HFF-Myc (cell line): ENCODE results near the gene LENEP.
"Not testable (repeated sequence)": the region's sequence is repeated elsewhere in the genome, so short reads cannot be mapped to it uniquely, and the experiment has no call there.

Source experiments
- DNase-seq: peaks from one replicate; pipeline ENCODE4 v3.0.0-alpha.2; 2011; ENCODE audit warnings: low read depth; ENCODE audit errors: extremely low read depth
- H3K4me3 ChIP-seq: replicated peaks from 2 replicates; pipeline ENCODE4 v1.5.1; 2011; ENCODE audit warnings: low read depth, mild to moderate bottlenecking, control low read depth, low read length
- CTCF ChIP-seq: IDR thresholded peaks from 2 replicates; pipeline ENCODE4 v1.5.1; 2012; ENCODE audit warnings: mild to moderate bottlenecking, low read depth, low read length, control low read depth; ENCODE audit errors: missing control alignments

LENEP gene

GRCh38 chr1:154978360-154978759 is 15.0 kb upstream of the LENEP start:
- no peak for DNase-seq
- no peak overlapping the region for H3K4me3 ChIP-seq
- no peak for TF ChIP-seq CTCF

GRCh38 chr1:154982341-154982740 is 11.0 kb upstream of the LENEP start:
- TF ChIP-seq CTCF = no peak
- DNase-seq = no peak
- peak overlapping the region; percentile 94 for H3K4me3 ChIP-seq

GRCh38 chr1:154982897-154983648 is 10.3 kb upstream of the LENEP start, which contains the start of gene FLAD1:
FLAD1 (plus strand) TSS chr1:154983344; CDS start chr1:154983695, 351 bp downstream.
- H3K4me3 ChIP-seq = peak within 1 kb of the TSS; percentile 94
- TF ChIP-seq CTCF = no peak
- peak; percentile 100 for DNase-seq

- no peak for TF ChIP-seq CTCF
- H3K4me3 ChIP-seq = peak overlapping the region; percentile 94
- DNase-seq = no peak
These were observed 9.5 kb upstream of the LENEP start for GRCh38 chr1:154983776-154984466.

- DNase-seq, H3K4me3 ChIP-seq: not testable (repeated sequence)
These were observed 6.7 kb upstream of the LENEP start for GRCh38 chr1:154986736-154987135.

GRCh38 chr1:154987326-154987725 is 6.1 kb upstream of the LENEP start:
- DNase-seq = no peak
- no peak overlapping the region for H3K4me3 ChIP-seq
- TF ChIP-seq CTCF = no peak

- no peak for TF ChIP-seq CTCF
- DNase-seq = no peak
- H3K4me3 ChIP-seq = no peak overlapping the region
These were observed 5.1 kb upstream of the LENEP start for GRCh38 chr1:154988058-154988954.
